Endodermal cell (in vitro differentiated cells): ENCODE data around the gene ZC3H12A. TPM values are rescaled to one million over a fixed set of nuclear protein-coding genes. Genes with fewer than 3 reads are reported as not detected.

Experiments used
- DNase-seq: peaks from one replicate; pipeline ENCODE4 v3.0.0-alpha.2; 2017
- H3K27ac ChIP-seq: 2 replicates; pipeline ENCODE4 v1.5.1; 2013; ENCODE audit warnings: mild to moderate bottlenecking, low read depth, low read length, moderate library complexity
- H3K27me3 ChIP-seq: 2 replicates; pipeline ENCODE4 v1.6.1; 2013; ENCODE audit warnings: mild to moderate bottlenecking, low read length, moderate library complexity; ENCODE audit not compliant: insufficient read depth, control insufficient read depth, poor library complexity, severe bottlenecking
- H3K36me3 ChIP-seq: 2 replicates; pipeline ENCODE4 v1.7.0; 2013; ENCODE audit warnings: mild to moderate bottlenecking, low read length, moderate library complexity; ENCODE audit not compliant: control insufficient read depth, insufficient read depth
- H3K4me1 ChIP-seq: one replicate; pipeline ENCODE4 v1.7.0; 2013; ENCODE audit warnings: low read length; ENCODE audit not compliant: control insufficient read depth, insufficient read depth
- H3K4me3 ChIP-seq: 2 replicates; pipeline ENCODE4 v1.5.1; 2013; ENCODE audit warnings: mild to moderate bottlenecking, low read length, moderate library complexity
- H3K9ac ChIP-seq: 2 replicates; pipeline ENCODE4 v1.6.1; 2013; ENCODE audit warnings: mild to moderate bottlenecking, low read length, moderate library complexity; ENCODE audit not compliant: poor library complexity, severe bottlenecking; ENCODE audit errors: extremely low read depth
- H3K9me3 ChIP-seq: 2 replicates; pipeline ENCODE4 v1.6.1; 2013; ENCODE audit warnings: mild to moderate bottlenecking, low read length, moderate library complexity; ENCODE audit not compliant: control insufficient read depth
- H3K27ac Mint-ChIP-seq: 2 replicates; pipeline ENCODE4 v1.8.0; 2020; ENCODE audit warnings: mixed read lengths
- H3K27me3 Mint-ChIP-seq: 2 replicates; pipeline ENCODE4 v1.8.0; 2021; ENCODE audit warnings: mild to moderate bottlenecking, mixed read lengths; ENCODE audit not compliant: insufficient read depth
- H3K36me3 Mint-ChIP-seq: 2 replicates; pipeline ENCODE4 v1.8.0; 2020; ENCODE audit warnings: low read depth, mixed read lengths
- H3K4me1 Mint-ChIP-seq: 2 replicates; pipeline ENCODE4 v1.8.0; 2020; ENCODE audit warnings: mixed read lengths
- H3K4me3 Mint-ChIP-seq: 2 replicates; pipeline ENCODE4 v1.8.0; 2020; ENCODE audit warnings: mild to moderate bottlenecking, moderate library complexity, mixed read lengths
- H3K9me3 Mint-ChIP-seq: 2 replicates; pipeline ENCODE4 v1.8.0; 2020; ENCODE audit warnings: mild to moderate bottlenecking, mixed read lengths
- CTCF ChIP-seq: fragments of 200-600 bp; sonication (generic); conservative IDR thresholded peaks from 2 replicates; pipeline ENCODE4 v1.5.0; 2021; ENCODE audit warnings: antibody characterized with exemption, mild to moderate bottlenecking
- WGBS, 2 experiments: methylation state at CpG; one replicate each; pipeline versions ENCODE4 v1.1.5 to v1.1.7; 2013; ENCODE audit warnings: missing lambda C conversion rate in 2 of 2, mixed read lengths in 1 of 2; ENCODE audit not compliant: insufficient coverage in 1 of 2, insufficient read length in 1 of 2; 5-methylcytosine and 5-hydroxymethylcytosine counted together
- total RNA-seq, 2 donors: library from RNA; stranded (reverse); fragmentation: NEBNext Ultra II Directional in 1 of 2; extraction: Animal tissue kit (Norgen Biotek cat#: 25700) in 1 of 2; gene quantifications; 2 replicates in 1 of 2; 3 replicates in 1 of 2; pipeline ENCODE4 v1.2.1, GENCODE V29; 2021

Gene ZC3H12A
- total RNA-seq, 2 donors from 2014 or later: 5.5 to 5.8 TPM

DNA sequence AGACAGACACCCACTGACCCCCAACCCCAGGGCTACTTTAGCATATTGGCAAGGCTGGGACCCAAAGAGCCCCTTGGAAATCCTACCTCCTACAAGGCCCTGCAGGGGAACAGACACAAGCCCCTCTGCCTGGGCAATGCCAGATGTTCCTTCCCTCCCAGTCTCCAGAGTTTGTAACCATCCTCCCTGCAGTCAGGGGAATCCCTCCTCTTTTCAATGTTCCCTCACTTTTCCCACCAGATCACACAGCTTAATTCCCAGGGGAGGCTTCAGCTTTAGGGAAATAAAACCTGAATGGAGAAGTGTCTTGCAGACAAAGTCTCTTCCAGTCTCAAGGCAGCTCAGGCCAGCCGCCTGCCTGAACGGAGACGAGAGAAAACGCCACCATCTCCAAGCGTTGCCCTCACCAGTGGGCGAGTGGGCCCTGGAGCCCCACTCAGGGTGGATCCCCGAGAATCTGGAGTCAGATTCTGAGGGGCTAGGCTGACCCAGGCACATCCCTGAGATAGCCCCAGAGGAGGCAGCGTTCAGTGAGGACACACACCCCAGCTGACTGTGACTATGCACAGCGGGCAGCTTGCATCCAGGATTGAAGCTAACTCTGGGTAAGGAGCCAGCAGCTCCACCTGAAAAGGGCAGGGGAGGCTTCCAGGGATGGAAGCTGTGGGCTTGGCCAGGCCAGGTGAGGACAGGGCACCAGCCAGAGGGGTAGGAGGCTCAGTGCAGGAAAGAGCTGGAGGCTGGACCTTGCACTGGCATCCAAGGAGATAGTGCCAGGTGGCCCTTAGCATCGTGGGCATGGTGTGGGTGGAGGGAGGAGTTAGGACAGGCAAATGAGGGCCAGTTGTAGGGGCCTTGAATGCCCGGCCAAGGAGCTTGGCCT is 44.0 kb upstream of the ZC3H12A start:
- peaks cover 7% of the 10 kb centered on the region for H3K27me3 Mint-ChIP-seq
- WGBS, 2 experiments: 81 to 87% methylated on average over 5 to 11 of the region's 11 CpGs
- no peaks in the 10 kb centered on the region for H3K27me3 ChIP-seq
- H3K27ac Mint-ChIP-seq: no peak overlapping the region
- no peak overlapping the region for H3K9ac ChIP-seq
- no peak overlapping the region for H3K4me3 ChIP-seq
- H3K9me3 Mint-ChIP-seq: no peaks in the 10 kb centered on the region
- no peaks in the 10 kb centered on the region for H3K4me1 ChIP-seq
- H3K4me1 Mint-ChIP-seq: no peaks in the 10 kb centered on the region
- DNase-seq: no peak
- no peak overlapping the region for H3K4me3 Mint-ChIP-seq
- H3K9me3 ChIP-seq: no peaks in the 10 kb centered on the region
- no peak overlapping the region for H3K27ac ChIP-seq
- no peaks in the 10 kb centered on the region for H3K36me3 Mint-ChIP-seq
- H3K36me3 ChIP-seq: no peaks in the 10 kb centered on the region
- TF ChIP-seq CTCF: no peak

DNA sequence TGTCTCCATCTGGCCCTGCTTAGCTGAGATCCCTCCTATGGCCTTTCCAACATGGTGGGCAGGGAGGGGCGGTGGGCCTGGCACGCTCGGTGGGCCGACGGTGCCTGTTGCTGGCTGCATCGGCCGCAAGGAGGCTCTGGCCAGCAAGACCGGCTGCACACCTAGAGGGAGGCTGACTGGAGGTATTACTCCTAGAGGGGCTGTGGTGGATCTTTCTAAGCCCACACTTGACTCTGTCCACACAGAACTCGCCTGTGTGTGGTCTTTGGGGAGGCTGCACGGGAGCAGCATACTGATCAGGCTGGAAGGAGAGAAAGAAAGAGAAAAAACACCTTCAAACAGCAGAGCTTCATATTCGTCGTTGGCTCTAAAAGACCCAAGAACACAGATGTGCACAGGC is 41.7 kb upstream of the ZC3H12A start:
- no peak overlapping the region for H3K9ac ChIP-seq
- H3K4me1 ChIP-seq: peaks cover 7% of the 10 kb centered on the region
- no peak for DNase-seq
- H3K36me3 ChIP-seq: no peaks in the 10 kb centered on the region
- H3K4me3 ChIP-seq: no peak overlapping the region
- H3K9me3 Mint-ChIP-seq: no peaks in the 10 kb centered on the region
- H3K27me3 Mint-ChIP-seq: peaks cover 7% of the 10 kb centered on the region
- H3K27ac Mint-ChIP-seq: no peak overlapping the region
- no peak overlapping the region for H3K27ac ChIP-seq
- peak; percentile 16 for TF ChIP-seq CTCF
- H3K9me3 ChIP-seq: no peaks in the 10 kb centered on the region
- H3K36me3 Mint-ChIP-seq: no peaks in the 10 kb centered on the region
- H3K4me1 Mint-ChIP-seq: peaks cover 12% of the 10 kb centered on the region
- no peak overlapping the region for H3K4me3 Mint-ChIP-seq
- no peaks in the 10 kb centered on the region for H3K27me3 ChIP-seq
- 93 to 100% methylated on average over 2 to 12 of the region's 12 CpGs for WGBS, 2 experiments

DNA sequence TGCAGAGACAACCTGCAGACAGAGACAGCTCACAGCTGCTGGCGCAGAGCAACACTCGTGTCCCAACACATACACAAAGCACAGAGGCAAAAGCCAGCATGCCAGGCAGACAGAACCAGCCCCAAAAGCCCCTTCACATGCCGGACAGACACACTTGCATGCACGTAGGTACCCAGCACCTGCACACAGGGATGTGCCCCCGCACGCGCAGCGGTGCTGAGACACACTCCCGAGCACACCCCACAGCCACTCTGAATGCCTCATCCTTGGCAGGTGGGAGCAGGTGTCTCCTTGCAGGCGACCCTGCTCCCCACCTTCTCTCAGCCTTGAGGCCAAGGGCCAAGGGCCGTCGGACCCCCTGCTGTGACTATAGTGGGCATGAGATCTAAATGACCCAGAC is 41.2 kb upstream of the ZC3H12A start:
- Mint-ChIP-seq H3K36me3 (no peaks in the 10 kb centered on the region), H3K27me3 (peaks cover 6% of the 10 kb centered on the region), H3K4me1 (peaks cover 16% of the 10 kb centered on the region), H3K9me3 (no peaks in the 10 kb centered on the region), H3K4me3 (no peak overlapping the region), H3K27ac (no peak overlapping the region)
- Histone ChIP-seq H3K9me3 (no peaks in the 10 kb centered on the region), H3K36me3 (no peaks in the 10 kb centered on the region), H3K27me3 (no peaks in the 10 kb centered on the region), H3K9ac (no peak overlapping the region), H3K4me1 (peaks cover 7% of the 10 kb centered on the region), H3K4me3 (no peak overlapping the region), H3K27ac (no peak overlapping the region)
- WGBS, 2 experiments: 85 to 98% methylated on average over 8 to 12 of the region's 12 CpGs
- no peak for DNase-seq
- TF ChIP-seq CTCF: no peak
